RWPE1 (cell line): Measurements from ENCODE around the gene PHC2.
A peak's percentile ranks its signal among the peaks of the same experiment; 100 is the strongest.

Experiments
- CTCF ChIA-PET: fragments of 350-600 bp; sonication (Branson Sonifier 250); formaldehyde crosslinking; extraction: SDS; loops from one replicate; lab custom pipeline; 2021; lab: Yijun Ruan, JAX
- POLR2A ChIA-PET: fragments of 400-600 bp; formaldehyde crosslinking; extraction: SDS; loops from one replicate; lab custom pipeline; 2020; ENCODE audit warnings: antibody characterized with exemption; ENCODE audit not compliant: low non-redundant PET; lab: Yijun Ruan, JAX
- DNase-seq: peaks from one replicate; pipeline ENCODE4 v3.0.0; 2012; ENCODE audit warnings: low spot score
- H3K27ac ChIP-seq: fragments of 450-650 bp; 2 replicates; pipeline ENCODE4 v1.5.1; 2017
- CTCF ChIP-seq: fragments of 450-650 bp; conservative IDR thresholded peaks from 2 replicates; pipeline ENCODE4 v1.5.1; 2017; ENCODE audit warnings: low read depth, mild to moderate bottlenecking

Gene PHC2

DNA sequence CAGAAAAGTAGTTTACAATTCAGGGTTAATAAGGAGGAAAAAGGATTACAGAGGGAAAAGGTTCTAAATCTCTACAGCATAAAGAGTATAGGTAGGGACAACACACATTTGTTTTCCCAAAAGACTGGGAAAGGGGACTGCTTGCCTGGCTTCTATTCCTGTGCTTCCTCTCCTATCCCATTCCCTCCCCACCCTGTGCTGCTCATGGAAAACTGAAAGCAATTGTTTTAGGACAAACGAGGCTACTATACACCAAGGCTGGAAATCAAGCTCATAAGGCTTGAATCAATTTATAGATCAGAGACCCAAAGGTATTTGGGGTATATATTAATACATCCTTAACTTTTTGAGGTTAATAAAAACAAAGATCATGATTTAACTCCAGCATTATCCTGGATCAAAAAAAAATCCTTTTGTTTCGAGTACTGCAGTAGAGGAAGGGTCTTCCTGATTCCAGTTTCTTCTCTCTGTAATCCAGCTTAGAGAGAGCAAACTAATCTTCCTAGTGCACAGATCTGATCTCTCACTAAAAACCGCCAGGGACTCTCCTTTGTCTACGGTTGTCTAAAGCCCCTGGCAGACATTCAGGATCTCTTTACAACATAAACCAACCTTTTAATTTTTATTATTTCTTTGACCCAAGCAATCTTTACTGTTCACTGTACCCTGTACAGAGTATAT, 72.6 kb downstream of the PHC2 start:
- no peak for TF ChIP-seq CTCF
- ChIA-PET CTCF (no interaction called here), POLR2A (no interaction called here)
- DNase-seq: no peak
- H3K27ac ChIP-seq: no peak overlapping the region

DNA sequence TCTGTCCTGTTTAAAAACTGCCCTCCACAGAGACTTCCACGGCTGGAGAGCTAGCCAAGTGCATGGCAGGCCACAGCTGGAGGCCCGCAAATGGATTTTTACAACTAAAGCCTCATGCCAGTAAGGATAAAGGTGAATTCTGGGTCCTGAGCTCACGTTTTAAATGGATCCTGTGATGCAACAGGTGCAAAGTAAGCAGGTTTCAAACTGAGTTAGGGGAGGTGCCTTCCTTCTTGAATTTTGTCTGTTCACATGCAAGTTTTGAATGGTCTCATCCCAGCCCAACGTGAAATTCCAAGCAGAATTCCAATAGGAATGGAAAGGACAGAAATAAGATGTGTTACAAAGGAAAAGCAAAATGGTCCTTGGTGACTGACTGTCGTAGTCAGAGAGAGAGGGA, 73.8 kb downstream of the PHC2 start:
- no peak for TF ChIP-seq CTCF
- DNase-seq: no peak
- ChIA-PET CTCF (no interaction called here), POLR2A (no interaction called here)
- H3K27ac ChIP-seq: no peak overlapping the region

GRCh38 chr1:33354707-33355316, 76.1 kb downstream of the PHC2 start:
- no peak for DNase-seq
- ChIA-PET CTCF (interaction anchor here (0.7 to 0.9 kb wide), 2 partner anchors 49 to 101 kb away, joined by 3 read pairs; no protein-coding TSS in a partner anchor), POLR2A (no interaction called here)
- no peak overlapping the region for H3K27ac ChIP-seq
- no peak for TF ChIP-seq CTCF

- POLR2A ChIA-PET: no interaction called here
- no peak overlapping the region for H3K27ac ChIP-seq
- CTCF ChIA-PET: no interaction called here
- DNase-seq: no peak
- TF ChIP-seq CTCF: no peak
Measured at GRCh38 chr1:33353531-33353930, 77.4 kb downstream of the PHC2 start.

DNA sequence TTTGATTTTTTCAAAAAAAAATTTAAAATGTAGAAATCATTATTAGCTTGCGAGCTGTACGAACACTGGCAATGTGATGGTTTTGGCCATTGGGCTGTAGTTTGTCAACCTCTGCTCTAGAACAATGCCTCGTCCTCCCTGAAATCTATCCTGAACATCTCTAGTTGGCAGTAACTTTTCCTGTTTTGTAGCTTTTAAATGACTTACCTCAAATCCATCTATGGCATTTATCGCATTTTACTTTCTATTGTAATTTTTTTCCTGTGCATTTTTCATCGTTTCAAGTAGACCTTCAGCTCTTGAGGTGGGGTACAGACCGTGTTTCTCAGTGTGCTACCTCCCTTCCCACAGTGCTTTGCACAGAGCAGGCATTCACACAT, 79.6 kb downstream of the PHC2 start:
- TF ChIP-seq CTCF: no peak
- POLR2A ChIA-PET: interaction anchor here (0.7 kb wide), 1 partner anchor 119 kb away, joined by 3 read pairs; no protein-coding TSS in a partner anchor
- no peak overlapping the region for H3K27ac ChIP-seq
- CTCF ChIA-PET: interaction anchor here (0.6 to 0.7 kb wide), 2 partner anchors 12 to 771 kb away, joined by 3 read pairs; no protein-coding TSS in a partner anchor
- DNase-seq: no peak

DNA sequence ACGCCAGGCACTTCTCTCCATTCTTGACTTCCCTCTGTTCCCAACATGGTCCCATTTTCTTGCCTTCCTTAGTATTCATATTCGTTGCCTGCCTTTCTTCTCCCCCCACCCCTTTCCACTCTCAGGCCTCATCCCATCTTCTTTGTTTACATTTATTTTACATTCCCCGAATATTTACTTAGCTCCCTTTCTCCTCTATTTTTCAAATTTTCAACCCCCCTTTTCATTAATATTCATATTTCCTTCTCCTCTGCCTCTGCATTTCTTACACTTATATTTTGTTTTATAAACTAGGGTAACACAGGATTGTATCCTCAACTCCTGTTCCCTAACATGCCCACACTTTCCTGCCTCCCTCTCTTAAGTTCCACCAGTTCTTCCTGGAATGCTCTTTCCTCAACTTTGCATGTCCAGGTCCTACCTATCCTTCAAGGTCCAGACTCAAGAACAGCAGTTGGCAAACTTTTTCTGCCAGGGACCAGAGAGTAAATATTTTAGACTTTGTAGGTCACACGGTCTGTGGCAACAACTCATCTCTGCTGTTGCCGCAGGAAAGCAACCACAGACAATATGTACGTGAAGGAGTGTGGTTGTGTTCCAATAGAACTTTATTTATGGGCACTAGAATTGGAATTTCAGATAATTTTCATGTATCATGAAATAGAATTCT, 80.1 kb downstream of the PHC2 start:
- no peak for TF ChIP-seq CTCF
- peak overlapping the region; percentile 92 for H3K27ac ChIP-seq
- DNase-seq: no peak
- ChIA-PET POLR2A (interaction anchor here (0.7 kb wide), 2 partner anchors 120 to 262 kb away, joined by 3 to 5 read pairs; no protein-coding TSS in a partner anchor), CTCF (interaction anchor here (0.6 to 1.1 kb wide), 3 partner anchors 11 to 167 kb away, joined by 3 to 5 read pairs (median 3); no protein-coding TSS in a partner anchor)
